Measurements from ENCODE around the gene PRKCA.

PRKCA gene

DNA sequence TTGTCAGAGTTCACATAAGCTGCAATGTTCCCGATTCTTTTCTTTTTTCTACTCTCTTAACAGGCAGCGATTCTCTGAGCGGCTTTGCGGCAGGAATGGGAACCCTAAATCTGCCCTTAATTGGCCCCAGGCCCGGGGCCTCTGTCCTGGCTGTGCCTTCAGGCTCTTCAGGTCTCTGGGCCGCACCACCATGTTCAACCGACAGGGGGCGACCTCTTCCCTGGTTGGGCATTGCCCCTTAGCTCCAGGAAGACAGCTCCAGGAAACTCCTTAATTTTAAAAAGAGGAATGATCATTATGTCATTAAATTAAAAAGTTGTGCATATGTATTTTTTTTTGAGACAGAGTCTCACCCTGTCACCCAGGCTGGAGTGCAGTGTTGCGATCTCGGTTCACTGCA, 552.8 kb downstream of the PRKCA start:
- no peak for DNase-seq

DNA sequence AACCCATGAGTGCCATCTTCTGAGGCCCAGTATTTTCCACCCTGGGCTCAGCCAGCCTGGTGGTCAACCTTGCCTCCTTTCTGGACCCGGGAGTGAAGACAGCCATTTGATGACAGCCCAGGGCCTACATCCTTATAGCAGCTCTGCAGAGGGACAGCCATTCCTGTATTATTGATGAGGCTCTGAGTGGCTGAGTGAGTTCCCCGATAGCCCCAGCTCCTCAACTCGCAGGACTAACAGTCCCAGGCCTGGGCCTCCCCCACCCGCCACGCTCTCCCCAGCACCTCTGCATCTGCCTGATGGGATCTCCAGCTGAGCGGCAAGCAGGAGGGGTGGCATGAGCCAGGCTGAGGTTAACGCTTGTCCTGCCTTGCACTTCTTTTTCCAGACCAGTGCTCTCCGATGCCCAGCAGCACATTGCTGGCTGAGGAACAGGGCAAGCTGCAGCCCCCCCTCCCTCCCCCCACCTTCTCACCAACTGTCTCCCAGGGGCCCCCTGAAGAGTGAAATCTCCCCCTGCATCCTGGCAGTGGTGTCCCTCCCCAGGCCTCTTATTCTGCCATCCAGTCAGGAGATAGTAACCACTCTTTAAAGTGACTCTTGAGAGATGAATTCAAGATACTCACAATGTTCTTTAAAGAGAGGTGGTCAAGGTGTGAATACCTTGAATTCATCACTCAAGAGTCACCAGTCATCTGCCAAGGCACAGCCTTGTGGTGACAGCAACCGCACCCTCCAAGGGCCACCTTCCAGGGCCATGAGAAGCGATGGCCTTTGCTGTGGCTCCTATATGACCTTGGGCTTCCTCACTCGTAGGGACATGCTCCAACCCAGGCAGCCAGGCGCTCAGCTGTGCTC, 556.0 kb downstream of the PRKCA start:
- DNase-seq = no peak

DNA sequence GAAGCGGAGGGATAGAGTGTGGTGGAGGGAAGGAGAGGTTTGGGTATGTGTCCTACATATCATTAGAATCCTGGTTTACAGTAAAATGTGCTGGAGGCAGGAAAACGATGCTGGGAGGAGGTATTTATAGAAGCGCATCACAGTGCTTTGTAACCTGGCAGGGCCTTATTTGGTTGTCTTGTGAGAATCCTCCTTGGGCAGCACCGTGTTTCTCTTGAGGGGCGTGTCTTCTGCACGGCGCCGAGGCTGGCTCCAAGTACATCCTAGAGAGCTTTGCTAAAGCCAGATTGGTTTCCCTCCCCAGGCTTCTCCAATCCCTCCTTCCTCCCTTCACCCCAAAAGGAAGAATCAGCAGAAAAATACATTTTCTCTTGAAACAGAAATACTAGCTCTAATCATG, 556.9 kb downstream of the PRKCA start:
- no peak for DNase-seq

DNA sequence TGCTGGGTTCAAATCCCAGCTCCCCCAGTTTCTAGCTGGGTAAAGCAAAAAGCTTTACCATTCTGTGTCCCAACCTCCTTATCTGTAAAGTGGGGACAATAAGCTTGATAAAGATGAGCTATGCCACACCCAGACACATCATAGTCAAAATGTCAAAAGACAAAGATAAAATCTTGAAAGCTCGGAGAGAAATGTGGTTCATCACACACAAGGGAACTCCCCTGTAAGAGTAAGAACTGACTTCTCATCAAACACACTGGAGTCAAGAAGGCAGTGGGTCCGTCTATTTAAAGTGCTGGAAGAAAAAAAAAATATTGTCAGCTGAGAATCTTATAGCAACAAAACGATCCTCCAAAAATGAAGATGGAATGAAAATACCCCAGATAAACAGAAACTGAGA, 557.8 kb downstream of the PRKCA start:
- DNase-seq = no peak
